GM13977 (cell line): ENCODE data around the gene LRRC36.
"Not testable (repeated sequence)": the region's sequence is repeated elsewhere in the genome, so short reads cannot be mapped to it uniquely, and the experiment has no call there.

ENCODE experiments used
- DNase-seq: peaks from one replicate; pipeline ENCODE4 v3.0.0; 2012; ENCODE audit warnings: low spot score
- CTCF ChIP-seq: IDR thresholded peaks from 2 replicates; pipeline ENCODE4 v1.5.1; 2012; ENCODE audit warnings: mild to moderate bottlenecking, control low read depth; ENCODE audit not compliant: insufficient read depth; ENCODE audit errors: extremely low read depth, missing control alignments
- in situ Hi-C: fragments of 300-500 bp; cut with MboI; formaldehyde crosslinking; loops from one replicate; pipeline ENCODE4 v1.12.0; 2022; ENCODE audit warnings: low sequenced_read_pairs, low pct_unique_long_range_greater_than_20kb, mixed read lengths, inconsistent platforms; ENCODE audit not compliant: unreplicated experiment

The LRRC36 gene

GRCh38 chr16:67341250-67341649, 14.6 kb downstream of the LRRC36 start:
- no peak for DNase-seq
- in situ Hi-C loops: no loop called here
- no peak for TF ChIP-seq CTCF

- DNase-seq: no peak
- in situ Hi-C loops: no loop called here
- TF ChIP-seq CTCF: no peak
Measured at GRCh38 chr16:67342616-67343015, 16.0 kb downstream of the LRRC36 start.

GRCh38 chr16:67345401-67345800, 18.8 kb downstream of the LRRC36 start:
- TF ChIP-seq CTCF: no peak
- in situ Hi-C loops: no loop called here
- DNase-seq: no peak

- no peak for TF ChIP-seq CTCF
- DNase-seq: no peak
- in situ Hi-C loops: no loop called here
Measured at GRCh38 chr16:67346341-67346740, 19.7 kb downstream of the LRRC36 start.

- in situ Hi-C loops: no loop called here
- TF ChIP-seq CTCF: peak; percentile 34
- no peak for DNase-seq
Measured at GRCh38 chr16:67349172-67349571, 22.6 kb downstream of the LRRC36 start.

GRCh38 chr16:67350324-67350723, 23.7 kb downstream of the LRRC36 start:
- no peak for TF ChIP-seq CTCF
- DNase-seq: no peak
- in situ Hi-C loops: no loop called here

- DNase-seq, in situ Hi-C loops: not testable (repeated sequence)
Measured at GRCh38 chr16:67352463-67352862, 25.8 kb downstream of the LRRC36 start.

GRCh38 chr16:67356396-67356795, 29.8 kb downstream of the LRRC36 start:
- no peak for DNase-seq
- TF ChIP-seq CTCF: no peak
- in situ Hi-C loops: no loop called here
